Gastrocnemius medialis (tissue), 4 donors: ENCODE measurements around the gene ARSG. TPM values are rescaled to one million over a fixed set of nuclear protein-coding genes. Genes with fewer than 3 reads are reported as not detected.

ENCODE experiments used
- ATAC-seq, 2 donors: fragments of 150-250 bp; one replicate each; pipeline ENCODE4 v1.9.1; 2016
- DNase-seq, 2 donors: peaks; one replicate each; pipeline ENCODE4 v3.0.0-alpha.2; 2019
- H3K27ac ChIP-seq, 4 donors: fragments of 200-600 bp; sonication (generic); 1 replicate in 1 of 4; 2 replicates in 3 of 4; pipeline ENCODE4 v1.5.1; 2016 to 2018; ENCODE audit warnings: mild to moderate bottlenecking in 2 of 4, moderate library complexity in 1 of 4
- H3K27me3 ChIP-seq, 3 donors: fragments of 200-600 bp; sonication (generic) in 2 of 3; 1 replicate in 1 of 3; 2 replicates in 2 of 3; pipeline versions ENCODE4 v1.5.1 to v1.6.0; 2016 to 2019; ENCODE audit warnings: mild to moderate bottlenecking in 1 of 3, moderate library complexity in 1 of 3
- H3K36me3 ChIP-seq, 2 donors: fragments of 200-600 bp; sonication (generic) in 1 of 2; one replicate each; pipeline ENCODE4 v1.5.1; 2017 to 2018
- H3K4me1 ChIP-seq, 2 donors: fragments of 200-600 bp; sonication (generic) in 1 of 2; one replicate each; pipeline ENCODE4 v1.5.1; 2016 to 2017; ENCODE audit warnings: mild to moderate bottlenecking in 2 of 2
- H3K4me3 ChIP-seq, 4 donors: fragments of 200-600 bp; sonication (generic) in 3 of 4; 1 replicate in 1 of 4; 2 replicates in 3 of 4; pipeline ENCODE4 v1.5.1; 2016 to 2019; ENCODE audit warnings: mild to moderate bottlenecking in 2 of 4
- H3K9me3 ChIP-seq, 3 donors: fragments of 200-600 bp; sonication (generic) in 2 of 3; 1 replicate in 1 of 3; 2 replicates in 2 of 3; pipeline ENCODE4 v1.5.1; 2016 to 2019
- POLR2A ChIP-seq, 2 donors: fragments of 450-650 bp; IDR thresholded peaks; one replicate each; pipeline ENCODE4 v1.6.1; 2017; ENCODE audit warnings: antibody characterized with exemption in 2 of 2, mild to moderate bottlenecking in 2 of 2, moderate library complexity in 2 of 2
- in situ Hi-C, 4 donors: fragments of 200-750 bp; cut with MboI; loops; one replicate each; pipeline versions ENCODE4 v1.15.0 to v1.8.0; 2017; ENCODE audit warnings: low sequenced_read_pairs in 4 of 4
- intact Hi-C: fragments of 100-400 bp; cut with DNase I; formaldehyde crosslinking; loops from one replicate; pipeline ENCODE4 v1.15.1; 2023; ENCODE audit warnings: low total_unique reads
- total RNA-seq, 4 donors: library from RNA; depleted of rRNA; stranded (reverse); fragments of >200 nt; gene quantifications; one replicate each; pipeline versions ENCODE4 v1.1.0 to v1.2.3, GENCODE V29; 2016
- TF ChIP-seq, protein P1 (sequence below), 5 experiments: fragments of 450-650 bp in 3 of 5; fragments of 200-600 bp in 2 of 5; sonication (generic) in 2 of 5; IDR thresholded peaks in 4 of 5; conservative IDR thresholded peaks in 1 of 5; 1 replicate in 4 of 5; 2 replicates in 1 of 5; pipeline ENCODE4 v1.5.1; 2016 to 2019; ENCODE audit warnings: antibody characterized with exemption in 5 of 5, mild to moderate bottlenecking in 3 of 5, moderate library complexity in 3 of 5

Gene ARSG
- total RNA-seq, 4 donors from 2014 or later, result 3.3 to 6.1 (median 5.4) TPM

DNA sequence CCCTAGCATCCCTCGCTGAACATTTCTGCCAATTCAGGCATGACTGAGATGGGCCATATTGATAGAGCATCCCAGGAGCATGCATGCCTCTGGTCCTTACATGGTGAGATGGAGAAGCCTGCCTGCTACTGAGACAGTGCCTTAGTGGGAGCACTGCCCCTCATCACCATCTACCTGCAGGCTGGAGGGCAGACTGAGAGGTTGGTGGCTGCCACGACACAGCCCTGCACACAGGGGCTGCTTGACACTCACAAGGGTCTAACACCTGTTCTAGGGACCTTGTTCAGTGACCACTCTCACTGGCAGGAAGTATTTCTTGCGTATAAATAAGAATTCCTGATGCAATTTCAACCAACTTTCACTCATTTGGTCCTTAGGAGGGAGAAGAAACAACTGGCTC, 132.0 kb downstream of the ARSG start:
- no peaks in the 10 kb centered on the region for H3K27me3 ChIP-seq
- no peak for ATAC-seq
- no peak for TF ChIP-seq POLR2A (IDR thresholded peaks at IDR 0.05)
- TF ChIP-seq, protein P1, sequence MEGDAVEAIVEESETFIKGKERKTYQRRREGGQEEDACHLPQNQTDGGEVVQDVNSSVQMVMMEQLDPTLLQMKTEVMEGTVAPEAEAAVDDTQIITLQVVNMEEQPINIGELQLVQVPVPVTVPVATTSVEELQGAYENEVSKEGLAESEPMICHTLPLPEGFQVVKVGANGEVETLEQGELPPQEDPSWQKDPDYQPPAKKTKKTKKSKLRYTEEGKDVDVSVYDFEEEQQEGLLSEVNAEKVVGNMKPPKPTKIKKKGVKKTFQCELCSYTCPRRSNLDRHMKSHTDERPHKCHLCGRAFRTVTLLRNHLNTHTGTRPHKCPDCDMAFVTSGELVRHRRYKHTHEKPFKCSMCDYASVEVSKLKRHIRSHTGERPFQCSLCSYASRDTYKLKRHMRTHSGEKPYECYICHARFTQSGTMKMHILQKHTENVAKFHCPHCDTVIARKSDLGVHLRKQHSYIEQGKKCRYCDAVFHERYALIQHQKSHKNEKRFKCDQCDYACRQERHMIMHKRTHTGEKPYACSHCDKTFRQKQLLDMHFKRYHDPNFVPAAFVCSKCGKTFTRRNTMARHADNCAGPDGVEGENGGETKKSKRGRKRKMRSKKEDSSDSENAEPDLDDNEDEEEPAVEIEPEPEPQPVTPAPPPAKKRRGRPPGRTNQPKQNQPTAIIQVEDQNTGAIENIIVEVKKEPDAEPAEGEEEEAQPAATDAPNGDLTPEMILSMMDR (IDR thresholded peaks at IDR 0.05 in 4 of 5, conservative IDR thresholded peaks at IDR 0.05 in 1 of 5), result no peak
- H3K36me3 ChIP-seq, result peaks cover 0 to 100% of the 10 kb centered on the region in 2 donors
- H3K4me3 ChIP-seq, result no peak overlapping the region
- no peaks in the 10 kb centered on the region for H3K9me3 ChIP-seq
- H3K27ac ChIP-seq, result no peak overlapping the region
- no peak for DNase-seq
- in situ Hi-C loops (no loop called here), intact Hi-C loops (no loop called here)
- H3K4me1 ChIP-seq, result no peaks in the 10 kb centered on the region

DNA sequence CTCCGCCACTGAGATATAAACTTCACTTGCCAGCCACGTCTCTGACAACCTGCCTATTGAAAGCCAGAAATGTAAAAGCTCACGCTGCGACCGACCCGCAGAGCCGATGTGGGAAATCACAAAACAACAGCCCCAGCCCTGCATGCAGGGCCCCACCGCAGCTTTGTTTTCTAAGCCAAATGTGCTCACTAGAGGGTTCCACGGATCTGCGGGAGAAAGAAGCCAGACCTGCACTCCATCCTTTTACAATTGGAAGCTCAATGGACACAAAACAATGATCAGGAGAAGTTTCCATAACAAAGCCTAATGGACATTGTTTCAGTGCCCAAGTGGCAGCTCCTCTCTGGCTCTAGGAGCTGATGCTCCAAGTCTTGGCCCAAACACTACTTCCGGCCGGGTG, 132.9 kb downstream of the ARSG start:
- H3K4me1 ChIP-seq, result no peaks in the 10 kb centered on the region
- H3K36me3 ChIP-seq, result peaks cover 0 to 100% of the 10 kb centered on the region in 2 donors
- no peaks in the 10 kb centered on the region for H3K27me3 ChIP-seq
- H3K4me3 ChIP-seq, result no peak overlapping the region
- intact Hi-C loops (no loop called here), in situ Hi-C loops (no loop called here)
- H3K27ac ChIP-seq, result no peak overlapping the region
- H3K9me3 ChIP-seq, result no peaks in the 10 kb centered on the region
- DNase-seq (no peak), ATAC-seq (no peak)
- TF ChIP-seq, protein P1 (IDR thresholded peaks at IDR 0.05 in 4 of 5, conservative IDR thresholded peaks at IDR 0.05 in 1 of 5), result no peak
- no peak for TF ChIP-seq POLR2A (IDR thresholded peaks at IDR 0.05)

DNA sequence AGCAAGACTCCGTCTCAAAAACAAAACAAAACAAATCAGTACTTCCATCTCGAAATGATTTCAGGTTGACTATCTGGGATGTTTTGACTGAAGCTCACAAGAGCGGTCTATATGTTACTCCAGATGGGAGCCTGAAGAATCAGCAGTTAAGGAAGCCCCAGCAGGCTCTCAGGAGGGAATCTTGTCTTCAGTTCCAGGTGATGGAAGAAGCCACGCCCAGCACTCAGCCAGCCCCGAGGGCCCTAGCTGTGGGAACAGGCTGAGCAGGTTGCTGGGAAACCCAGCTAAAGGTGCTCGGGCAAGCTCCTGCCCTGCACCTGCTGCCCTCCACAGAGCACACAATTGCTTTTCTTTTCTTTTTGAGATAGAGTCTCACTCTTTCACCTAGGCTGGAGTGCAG, 133.6 kb downstream of the ARSG start:
- Histone ChIP-seq H3K36me3 (peaks cover 0 to 100% of the 10 kb centered on the region in 2 donors), H3K4me3 (no peak overlapping the region), H3K4me1 (no peaks in the 10 kb centered on the region), H3K27ac (no peak overlapping the region), H3K27me3 (no peaks in the 10 kb centered on the region), H3K9me3 (no peaks in the 10 kb centered on the region)
- DNase-seq (no peak), ATAC-seq (no peak)
- in situ Hi-C loops (no loop called here), intact Hi-C loops (no loop called here)
- no peak for TF ChIP-seq POLR2A (IDR thresholded peaks at IDR 0.05)
- TF ChIP-seq, protein P1 (IDR thresholded peaks at IDR 0.05 in 4 of 5, conservative IDR thresholded peaks at IDR 0.05 in 1 of 5), result no peak

DNA sequence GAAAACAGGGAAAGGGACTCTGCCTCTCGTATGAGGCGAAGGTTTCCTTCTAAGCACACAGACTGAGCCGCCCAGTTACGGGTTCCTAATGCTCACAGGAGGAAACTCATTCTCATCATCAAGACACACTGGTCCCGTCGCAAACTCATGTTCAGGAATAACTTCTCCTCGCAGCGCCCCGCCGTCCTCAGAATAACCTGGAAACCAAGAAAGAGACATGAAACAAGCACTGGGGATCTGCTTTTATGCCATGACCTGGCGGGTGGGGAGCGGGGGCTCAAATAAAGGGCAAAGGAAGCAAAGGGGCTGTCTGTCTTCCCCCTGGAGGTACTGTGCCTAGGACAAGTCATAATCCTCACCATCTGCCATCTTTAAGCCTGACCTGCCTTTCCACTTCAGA, 134.7 kb downstream of the ARSG start:
- H3K4me3 ChIP-seq, result no peak overlapping the region
- no peaks in the 10 kb centered on the region for H3K27me3 ChIP-seq
- no peaks in the 10 kb centered on the region for H3K4me1 ChIP-seq
- DNase-seq (no peak), ATAC-seq (no peak)
- H3K27ac ChIP-seq, result no peak overlapping the region
- intact Hi-C loops (no loop called here), in situ Hi-C loops (no loop called here)
- no peaks in the 10 kb centered on the region for H3K9me3 ChIP-seq
- TF ChIP-seq, protein P1 (IDR thresholded peaks at IDR 0.05 in 4 of 5, conservative IDR thresholded peaks at IDR 0.05 in 1 of 5), result no peak
- TF ChIP-seq POLR2A (IDR thresholded peaks at IDR 0.05), result no peak
- H3K36me3 ChIP-seq, result peaks cover 0 to 100% of the 10 kb centered on the region in 2 donors

DNA sequence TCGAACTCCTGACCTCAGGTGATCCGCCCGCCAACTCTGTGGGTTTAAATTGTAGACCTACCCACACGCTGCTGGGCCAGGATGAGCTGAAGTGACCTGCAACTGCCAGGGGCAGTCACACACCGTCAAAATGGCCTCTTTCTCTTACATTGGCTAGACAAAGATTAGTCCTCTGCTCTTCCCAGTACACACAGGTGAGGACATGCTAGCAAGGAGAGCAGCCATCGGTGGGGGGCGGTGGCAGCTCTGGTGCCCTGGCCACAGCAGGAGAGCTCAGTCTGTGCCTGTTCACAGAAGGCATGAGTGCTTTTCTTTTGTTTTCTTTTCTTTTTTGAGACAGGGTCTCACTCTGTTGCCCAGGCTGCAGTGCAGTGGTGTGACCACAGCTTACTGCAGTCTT, 136.3 kb downstream of the ARSG start:
- intact Hi-C loops, result no loop called here
- no peak for ATAC-seq

More for the DNA sequence above, 136.3 kb downstream of the ARSG start:
- DNase-seq, result no peak
- in situ Hi-C loops, result no loop called here
- Histone ChIP-seq H3K27me3 (no peaks in the 10 kb centered on the region), H3K9me3 (no peaks in the 10 kb centered on the region), H3K27ac (peak overlapping the region in 1 of 4 donors; percentile 16), H3K36me3 (peaks cover 0 to 100% of the 10 kb centered on the region in 2 donors), H3K4me3 (no peak overlapping the region), H3K4me1 (peaks cover 0 to 5% of the 10 kb centered on the region in 2 donors)
- no peak for TF ChIP-seq POLR2A (IDR thresholded peaks at IDR 0.05)
- TF ChIP-seq, protein P1 (IDR thresholded peaks at IDR 0.05 in 4 of 5, conservative IDR thresholded peaks at IDR 0.05 in 1 of 5), result no peak
